HepG2 (cell line): Measurements from ENCODE around the gene ADGRL1. TPM values are rescaled to one million over a fixed set of nuclear protein-coding genes. Genes with fewer than 3 reads are reported as not detected.

Experiments
- ARNTL ChIP-seq: sonication (generic); formaldehyde crosslinking; IDR thresholded peaks from 2 replicates; pipeline ENCODE4 v1.4.0; 2020; ENCODE audit warnings: mild to moderate bottlenecking, missing genetic modification reagents
- ATAD3A ChIP-seq: sonication (generic); formaldehyde crosslinking; IDR thresholded peaks from 2 replicates; pipeline ENCODE4 v1.4.0; 2020; ENCODE audit warnings: missing genetic modification reagents
- DNMT1 ChIP-seq: sonication (generic); formaldehyde crosslinking; IDR thresholded peaks from 2 replicates; pipeline ENCODE4 v1.5.1; 2020; ENCODE audit warnings: mild to moderate bottlenecking, missing genetic modification reagents
- FOXM1 ChIP-seq: sonication (generic); formaldehyde crosslinking; IDR thresholded peaks from 2 replicates; pipeline ENCODE4 v1.5.0; 2020; ENCODE audit warnings: missing genetic modification reagents
- GABPB1 ChIP-seq: IDR thresholded peaks from 2 replicates; pipeline ENCODE4 v1.6.1; 2016; ENCODE audit warnings: mild to moderate bottlenecking, missing genetic modification reagents, moderate library complexity, missing compliant biosample characterization
- MTF2 ChIP-seq: sonication (generic); formaldehyde crosslinking; IDR thresholded peaks from 2 replicates; pipeline ENCODE4 v1.5.0; 2020; ENCODE audit warnings: missing genetic modification reagents, borderline replicate concordance
- NFE2L2 ChIP-seq: fragments of 150-350 bp; IDR thresholded peaks from 2 replicates; pipeline ENCODE4 v1.6.1; 2014; ENCODE audit warnings: low read length
- STAG1 ChIP-seq: sonication (generic); formaldehyde crosslinking; IDR thresholded peaks from 2 replicates; pipeline ENCODE4 v1.4.0; 2020; ENCODE audit warnings: missing genetic modification reagents
- TBX3 ChIP-seq: fragments of 450-650 bp; IDR thresholded peaks from 2 replicates; pipeline ENCODE4 v1.6.1; 2017; ENCODE audit warnings: antibody characterized with exemption, mild to moderate bottlenecking, inconsistent platforms, borderline replicate concordance
- YEATS4 ChIP-seq: sonication (generic); formaldehyde crosslinking; IDR thresholded peaks from 2 replicates; pipeline ENCODE4 v1.4.0; 2020; ENCODE audit warnings: missing genetic modification reagents, borderline replicate concordance
- ZNF510 ChIP-seq: sonication (generic); formaldehyde crosslinking; IDR thresholded peaks from 2 replicates; pipeline ENCODE4 v1.4.0; 2020; ENCODE audit warnings: low read depth, mild to moderate bottlenecking, missing genetic modification reagents
- ZNF552 ChIP-seq: sonication (generic); formaldehyde crosslinking; IDR thresholded peaks from 2 replicates; pipeline ENCODE4 v1.9.0; 2022; ENCODE audit warnings: missing genetic modification reagents, mild to moderate bottlenecking, borderline replicate concordance
- ZNF7 ChIP-seq: IDR thresholded peaks from 2 replicates; pipeline ENCODE4 v1.6.1; 2016; ENCODE audit warnings: missing biosample characterization, missing genetic modification reagents
- ZNF75D ChIP-seq: sonication (generic); formaldehyde crosslinking; IDR thresholded peaks from 2 replicates; pipeline ENCODE4 v1.8.1; 2023; ENCODE audit warnings: missing genetic modification reagents, mild to moderate bottlenecking, borderline replicate concordance
- ZNF766 ChIP-seq: sonication (generic); formaldehyde crosslinking; IDR thresholded peaks from 2 replicates; pipeline ENCODE4 v1.5.0; 2020; ENCODE audit warnings: missing genetic modification reagents, borderline replicate concordance
- ZNF790 ChIP-seq: sonication (generic); formaldehyde crosslinking; IDR thresholded peaks from 2 replicates; pipeline ENCODE4 v1.8.0; 2022; ENCODE audit warnings: missing genetic modification reagents, mild to moderate bottlenecking, borderline replicate concordance
- ZNF883 ChIP-seq: sonication (generic); formaldehyde crosslinking; IDR thresholded peaks from 2 replicates; pipeline ENCODE4 v1.5.1; 2020; ENCODE audit warnings: mild to moderate bottlenecking, missing genetic modification reagents; ENCODE audit errors: not compliant biosample characterization
- polyA plus RNA-seq, 8 experiments: library from polyadenylated mRNA; depleted of rRNA in 3 of 8; stranded (reverse) in 7 of 8; unstranded in 1 of 8; fragments of >200 nt; fragmentation: Illumina TruSeq in 4 of 8; extraction: Trizol in 4 of 8; gene quantifications; 2 replicates each; pipeline versions ENCODE4 v1.2.1 to v1.2.3, GENCODE V29; 2011 to 2016; ENCODE audit warnings: low read depth in 4 of 8, missing spikeins in 1 of 8, mixed read lengths in 1 of 8; ENCODE audit not compliant: insufficient read depth in 1 of 8
- total RNA-seq, 5 experiments: library from RNA; depleted of rRNA; stranded (reverse); fragments of >200 nt; fragmentation: Illumina TruSeq; extraction: Trizol; gene quantifications; 2 replicates each; pipeline ENCODE4 v1.2.3, GENCODE V29; 2016; ENCODE audit warnings: low read depth in 1 of 5
- TF ChIP-seq, protein P1 (sequence below): sonication (generic); formaldehyde crosslinking; conservative IDR thresholded peaks from 2 replicates; pipeline ENCODE4 v1.8.0; 2022; ENCODE audit warnings: missing genetic modification reagents
- TF ChIP-seq, protein P2 (sequence below): sonication (generic); formaldehyde crosslinking; IDR thresholded peaks from 2 replicates; pipeline ENCODE4 v1.5.0; 2020; ENCODE audit warnings: mild to moderate bottlenecking, missing genetic modification reagents, moderate library complexity
- TF ChIP-seq, protein P3 (sequence below): sonication (generic); formaldehyde crosslinking; IDR thresholded peaks from 2 replicates; pipeline ENCODE4 v1.5.1; 2020; ENCODE audit warnings: mild to moderate bottlenecking, missing genetic modification reagents, moderate library complexity
- TF ChIP-seq, protein P4 (sequence below): IDR thresholded peaks from 2 replicates; pipeline ENCODE4 v1.6.1; 2012; ENCODE audit warnings: low read depth, low read length, improper control_type of control experiment

Gene ADGRL1
- total and polyA plus RNA-seq, 2 of the 13 experiments (the other 11 are each of a cell fraction or from before 2014, with no cell fraction given), result 0.49 to 1.7 TPM

DNA sequence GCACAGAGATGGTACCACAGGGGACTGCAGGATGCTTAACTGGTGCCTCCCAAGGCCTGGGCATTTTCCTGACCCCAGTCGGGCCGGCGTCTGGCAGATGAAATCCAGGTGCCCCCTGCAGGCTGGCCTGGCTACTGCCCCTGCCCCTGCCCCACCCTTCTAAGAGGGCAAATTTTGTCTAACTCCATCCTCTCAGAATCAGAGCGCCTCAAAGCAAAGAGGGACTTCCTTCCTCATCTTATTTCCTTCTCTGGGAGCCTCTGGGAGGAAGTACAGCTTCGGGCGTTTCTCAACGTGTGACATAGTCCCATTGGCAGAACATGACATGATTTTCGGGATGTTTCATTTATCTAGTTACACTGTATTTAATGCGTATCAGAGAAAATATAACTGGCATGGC, 91.1 kb downstream of the ADGRL1 start (continued):
- TF ChIP-seq, protein P1, sequence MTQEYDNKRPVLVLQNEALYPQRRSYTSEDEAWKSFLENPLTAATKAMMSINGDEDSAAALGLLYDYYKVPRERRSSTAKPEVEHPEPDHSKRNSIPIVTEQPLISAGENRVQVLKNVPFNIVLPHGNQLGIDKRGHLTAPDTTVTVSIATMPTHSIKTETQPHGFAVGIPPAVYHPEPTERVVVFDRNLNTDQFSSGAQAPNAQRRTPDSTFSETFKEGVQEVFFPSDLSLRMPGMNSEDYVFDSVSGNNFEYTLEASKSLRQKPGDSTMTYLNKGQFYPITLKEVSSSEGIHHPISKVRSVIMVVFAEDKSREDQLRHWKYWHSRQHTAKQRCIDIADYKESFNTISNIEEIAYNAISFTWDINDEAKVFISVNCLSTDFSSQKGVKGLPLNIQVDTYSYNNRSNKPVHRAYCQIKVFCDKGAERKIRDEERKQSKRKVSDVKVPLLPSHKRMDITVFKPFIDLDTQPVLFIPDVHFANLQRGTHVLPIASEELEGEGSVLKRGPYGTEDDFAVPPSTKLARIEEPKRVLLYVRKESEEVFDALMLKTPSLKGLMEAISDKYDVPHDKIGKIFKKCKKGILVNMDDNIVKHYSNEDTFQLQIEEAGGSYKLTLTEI (CRISPR knock-in tag), result no peak
- no peak for TF ChIP-seq ARNTL
- TF ChIP-seq, protein P2, sequence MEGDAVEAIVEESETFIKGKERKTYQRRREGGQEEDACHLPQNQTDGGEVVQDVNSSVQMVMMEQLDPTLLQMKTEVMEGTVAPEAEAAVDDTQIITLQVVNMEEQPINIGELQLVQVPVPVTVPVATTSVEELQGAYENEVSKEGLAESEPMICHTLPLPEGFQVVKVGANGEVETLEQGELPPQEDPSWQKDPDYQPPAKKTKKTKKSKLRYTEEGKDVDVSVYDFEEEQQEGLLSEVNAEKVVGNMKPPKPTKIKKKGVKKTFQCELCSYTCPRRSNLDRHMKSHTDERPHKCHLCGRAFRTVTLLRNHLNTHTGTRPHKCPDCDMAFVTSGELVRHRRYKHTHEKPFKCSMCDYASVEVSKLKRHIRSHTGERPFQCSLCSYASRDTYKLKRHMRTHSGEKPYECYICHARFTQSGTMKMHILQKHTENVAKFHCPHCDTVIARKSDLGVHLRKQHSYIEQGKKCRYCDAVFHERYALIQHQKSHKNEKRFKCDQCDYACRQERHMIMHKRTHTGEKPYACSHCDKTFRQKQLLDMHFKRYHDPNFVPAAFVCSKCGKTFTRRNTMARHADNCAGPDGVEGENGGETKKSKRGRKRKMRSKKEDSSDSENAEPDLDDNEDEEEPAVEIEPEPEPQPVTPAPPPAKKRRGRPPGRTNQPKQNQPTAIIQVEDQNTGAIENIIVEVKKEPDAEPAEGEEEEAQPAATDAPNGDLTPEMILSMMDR (CRISPR knock-in tag), result peak; percentile 74
- no peak for TF ChIP-seq ZNF552 (CRISPR knock-in tag)
- no peak for TF ChIP-seq ZNF883 (CRISPR knock-in tag)
- no peak for TF ChIP-seq ATAD3A
- TF ChIP-seq, protein P3, sequence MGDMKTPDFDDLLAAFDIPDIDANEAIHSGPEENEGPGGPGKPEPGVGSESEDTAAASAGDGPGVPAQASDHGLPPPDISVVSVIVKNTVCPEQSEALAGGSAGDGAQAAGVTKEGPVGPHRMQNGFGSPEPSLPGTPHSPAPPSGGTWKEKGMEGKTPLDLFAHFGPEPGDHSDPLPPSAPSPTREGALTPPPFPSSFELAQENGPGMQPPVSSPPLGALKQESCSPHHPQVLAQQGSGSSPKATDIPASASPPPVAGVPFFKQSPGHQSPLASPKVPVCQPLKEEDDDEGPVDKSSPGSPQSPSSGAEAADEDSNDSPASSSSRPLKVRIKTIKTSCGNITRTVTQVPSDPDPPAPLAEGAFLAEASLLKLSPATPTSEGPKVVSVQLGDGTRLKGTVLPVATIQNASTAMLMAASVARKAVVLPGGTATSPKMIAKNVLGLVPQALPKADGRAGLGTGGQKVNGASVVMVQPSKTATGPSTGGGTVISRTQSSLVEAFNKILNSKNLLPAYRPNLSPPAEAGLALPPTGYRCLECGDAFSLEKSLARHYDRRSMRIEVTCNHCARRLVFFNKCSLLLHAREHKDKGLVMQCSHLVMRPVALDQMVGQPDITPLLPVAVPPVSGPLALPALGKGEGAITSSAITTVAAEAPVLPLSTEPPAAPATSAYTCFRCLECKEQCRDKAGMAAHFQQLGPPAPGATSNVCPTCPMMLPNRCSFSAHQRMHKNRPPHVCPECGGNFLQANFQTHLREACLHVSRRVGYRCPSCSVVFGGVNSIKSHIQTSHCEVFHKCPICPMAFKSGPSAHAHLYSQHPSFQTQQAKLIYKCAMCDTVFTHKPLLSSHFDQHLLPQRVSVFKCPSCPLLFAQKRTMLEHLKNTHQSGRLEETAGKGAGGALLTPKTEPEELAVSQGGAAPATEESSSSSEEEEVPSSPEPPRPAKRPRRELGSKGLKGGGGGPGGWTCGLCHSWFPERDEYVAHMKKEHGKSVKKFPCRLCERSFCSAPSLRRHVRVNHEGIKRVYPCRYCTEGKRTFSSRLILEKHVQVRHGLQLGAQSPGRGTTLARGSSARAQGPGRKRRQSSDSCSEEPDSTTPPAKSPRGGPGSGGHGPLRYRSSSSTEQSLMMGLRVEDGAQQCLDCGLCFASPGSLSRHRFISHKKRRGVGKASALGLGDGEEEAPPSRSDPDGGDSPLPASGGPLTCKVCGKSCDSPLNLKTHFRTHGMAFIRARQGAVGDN (CRISPR knock-in tag), result peak; percentile 34; the same call in 1 of the 2 replicates
- TF ChIP-seq YEATS4 (CRISPR knock-in tag), result no peak
- TF ChIP-seq NFE2L2, result no peak
- TF ChIP-seq MTF2 (CRISPR knock-in tag), result no peak
- TF ChIP-seq TBX3, result no peak
- no peak for TF ChIP-seq ZNF7 (CRISPR knock-in tag)
- no peak for TF ChIP-seq DNMT1 (CRISPR knock-in tag)
- TF ChIP-seq GABPB1, result no peak
- TF ChIP-seq ZNF766 (CRISPR knock-in tag), result no peak
- TF ChIP-seq ZNF790, result no peak
- peak; percentile 62 for TF ChIP-seq STAG1
- TF ChIP-seq ZNF510, result no peak
- TF ChIP-seq, protein P4, sequence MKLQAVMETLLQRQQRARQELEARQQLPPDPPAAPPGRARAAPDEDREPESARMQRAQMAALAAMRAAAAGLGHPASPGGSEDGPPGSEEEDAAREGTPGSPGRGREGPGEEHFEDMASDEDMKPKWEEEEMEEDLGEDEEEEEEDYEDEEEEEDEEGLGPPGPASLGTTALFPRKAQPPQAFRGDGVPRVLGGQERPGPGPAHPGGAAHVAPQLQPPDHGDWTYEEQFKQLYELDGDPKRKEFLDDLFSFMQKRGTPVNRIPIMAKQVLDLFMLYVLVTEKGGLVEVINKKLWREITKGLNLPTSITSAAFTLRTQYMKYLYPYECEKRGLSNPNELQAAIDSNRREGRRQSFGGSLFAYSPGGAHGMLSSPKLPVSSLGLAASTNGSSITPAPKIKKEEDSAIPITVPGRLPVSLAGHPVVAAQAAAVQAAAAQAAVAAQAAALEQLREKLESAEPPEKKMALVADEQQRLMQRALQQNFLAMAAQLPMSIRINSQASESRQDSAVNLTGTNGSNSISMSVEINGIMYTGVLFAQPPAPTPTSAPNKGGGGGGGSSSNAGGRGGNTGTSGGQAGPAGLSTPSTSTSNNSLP, result no peak
- no peak for TF ChIP-seq FOXM1 (CRISPR knock-in tag)
- no peak for TF ChIP-seq ZNF75D (CRISPR knock-in tag)
